ENCODE data around the gene ATRAID. TPM values are rescaled to one million over a fixed set of nuclear protein-coding genes. Genes with fewer than 3 reads are reported as not detected.
A peak's percentile ranks its signal among the peaks of the same experiment; 100 is the strongest.

Gene ATRAID
- total and polyA plus RNA-seq, 2 donors (not counting 1 experiment from before 2014, with no cell fraction given), result 176 to 235 TPM

DNA sequence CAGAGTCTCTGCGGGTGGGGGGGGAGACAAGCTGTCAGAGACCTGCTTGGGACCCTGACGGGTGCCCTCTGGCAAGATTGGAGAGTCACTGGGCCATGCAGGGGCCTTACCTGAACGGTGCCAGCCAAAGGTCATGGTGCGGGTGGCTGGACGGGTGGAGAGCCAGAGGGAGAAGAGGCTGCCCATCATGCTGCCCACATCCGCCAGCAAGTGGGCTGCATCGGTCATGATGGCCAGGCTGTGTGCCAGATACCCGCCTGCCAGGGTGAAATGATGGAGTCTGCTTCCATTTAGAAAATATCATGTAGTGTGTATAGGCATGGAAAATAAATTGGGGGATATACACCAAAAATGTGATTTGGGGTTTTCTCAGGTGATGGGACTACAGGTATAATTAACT lies 46.2 kb downstream of the ATRAID start:
- H3K4me1 ChIP-seq (ENCODE audit: control insufficient read depth, extremely low read depth, insufficient read depth, low read length), result peaks cover 14% of the 10 kb centered on the region
- no peaks in the 10 kb centered on the region for H3K36me3 ChIP-seq (ENCODE audit: control insufficient read depth, insufficient read depth, low read length)
- H4K20me1 ChIP-seq (ENCODE audit: control insufficient read depth, extremely low read depth, insufficient read depth, low read length), result no peaks in the 10 kb centered on the region
- H2AFZ ChIP-seq (ENCODE audit: low read length), result no peak overlapping the region
- no peak overlapping the region for H3K9ac ChIP-seq (ENCODE audit: insufficient read depth, low read length)
- no peaks in the 10 kb centered on the region for H3K9me3 ChIP-seq (ENCODE audit: control insufficient read depth, insufficient read depth, low read depth, low read length)
- H3K27ac ChIP-seq (ENCODE audit: insufficient read depth, low read length), result no peak overlapping the region
- H3K79me2 ChIP-seq (ENCODE audit: control insufficient read depth, insufficient read depth, low read length), result no peaks in the 10 kb centered on the region
- TF ChIP-seq, protein P1, sequence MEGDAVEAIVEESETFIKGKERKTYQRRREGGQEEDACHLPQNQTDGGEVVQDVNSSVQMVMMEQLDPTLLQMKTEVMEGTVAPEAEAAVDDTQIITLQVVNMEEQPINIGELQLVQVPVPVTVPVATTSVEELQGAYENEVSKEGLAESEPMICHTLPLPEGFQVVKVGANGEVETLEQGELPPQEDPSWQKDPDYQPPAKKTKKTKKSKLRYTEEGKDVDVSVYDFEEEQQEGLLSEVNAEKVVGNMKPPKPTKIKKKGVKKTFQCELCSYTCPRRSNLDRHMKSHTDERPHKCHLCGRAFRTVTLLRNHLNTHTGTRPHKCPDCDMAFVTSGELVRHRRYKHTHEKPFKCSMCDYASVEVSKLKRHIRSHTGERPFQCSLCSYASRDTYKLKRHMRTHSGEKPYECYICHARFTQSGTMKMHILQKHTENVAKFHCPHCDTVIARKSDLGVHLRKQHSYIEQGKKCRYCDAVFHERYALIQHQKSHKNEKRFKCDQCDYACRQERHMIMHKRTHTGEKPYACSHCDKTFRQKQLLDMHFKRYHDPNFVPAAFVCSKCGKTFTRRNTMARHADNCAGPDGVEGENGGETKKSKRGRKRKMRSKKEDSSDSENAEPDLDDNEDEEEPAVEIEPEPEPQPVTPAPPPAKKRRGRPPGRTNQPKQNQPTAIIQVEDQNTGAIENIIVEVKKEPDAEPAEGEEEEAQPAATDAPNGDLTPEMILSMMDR (conservative IDR thresholded peaks at IDR 0.05 in 1 of 2, IDR thresholded peaks at IDR 0.05 in 1 of 2; ENCODE audit: low read depth in 1 of 2, low read length in 2 of 2), result no peak
- TF ChIP-seq EZH2 (IDR thresholded peaks at IDR 0.05; ENCODE audit: low read length, missing control alignments), result no peak
- H3K4me3 ChIP-seq (replicated peaks in 1 of 4; ENCODE audit: control extremely low read depth in 1 of 4, insufficient read depth in 1 of 4, low read depth in 3 of 4, low read length in 4 of 4), result no peak overlapping the region
- peaks cover 35% of the 10 kb centered on the region for H3K27me3 ChIP-seq (ENCODE audit: control insufficient read depth, insufficient read depth, low read length)
- no peak for DNase-seq (ENCODE audit: low read depth in 2 of 2)
- H3K4me2 ChIP-seq (ENCODE audit: extremely low read depth, insufficient read depth, low read length), result no peak overlapping the region

DNA sequence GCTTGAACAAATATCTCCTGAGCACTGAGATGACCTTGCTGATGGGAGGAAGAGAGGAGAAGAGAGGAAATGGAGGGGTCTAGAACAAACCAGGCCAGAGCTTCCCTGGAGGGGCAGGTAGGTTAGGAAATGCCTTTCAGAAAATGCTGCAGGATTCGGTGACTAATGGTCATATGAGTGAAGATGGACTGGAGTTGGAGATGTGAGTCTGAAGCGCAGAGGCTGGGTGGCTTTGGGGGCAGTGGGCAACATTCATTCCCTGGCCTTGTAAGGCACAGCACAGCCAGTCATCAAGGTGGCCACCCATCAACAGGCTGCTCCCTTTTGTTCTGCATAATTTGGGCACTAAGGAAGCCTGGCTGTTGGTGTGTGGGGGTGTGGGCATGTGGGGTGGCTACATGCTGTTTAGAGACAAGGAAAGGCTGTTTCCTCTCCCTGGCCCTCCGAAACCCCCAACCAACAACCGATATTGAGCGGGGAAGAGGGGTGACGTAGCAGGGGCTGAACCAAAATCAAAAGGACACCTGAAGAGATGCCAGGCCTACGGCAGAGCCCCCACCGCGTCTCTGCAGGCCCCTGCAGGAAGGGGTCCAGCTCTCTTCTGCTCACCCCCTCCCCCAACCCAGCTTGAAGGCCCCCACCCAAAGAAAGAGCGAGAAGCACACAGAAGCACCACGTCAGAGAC lies 49.5 kb downstream of the ATRAID start:
- Histone ChIP-seq H3K9me3 (ENCODE audit: control insufficient read depth, insufficient read depth, low read depth, low read length) (no peaks in the 10 kb centered on the region), H3K27ac (ENCODE audit: insufficient read depth, low read length) (no peak overlapping the region), H3K36me3 (ENCODE audit: control insufficient read depth, insufficient read depth, low read length) (no peaks in the 10 kb centered on the region), H4K20me1 (ENCODE audit: control insufficient read depth, extremely low read depth, insufficient read depth, low read length) (no peaks in the 10 kb centered on the region), H3K9ac (ENCODE audit: insufficient read depth, low read length) (no peak overlapping the region), H3K4me1 (ENCODE audit: control insufficient read depth, extremely low read depth, insufficient read depth, low read length) (peaks cover 2% of the 10 kb centered on the region), H3K4me2 (ENCODE audit: extremely low read depth, insufficient read depth, low read length) (no peak overlapping the region), H2AFZ (ENCODE audit: low read length) (no peak overlapping the region), H3K79me2 (ENCODE audit: control insufficient read depth, insufficient read depth, low read length) (no peaks in the 10 kb centered on the region), H3K4me3 (replicated peaks in 1 of 4; ENCODE audit: control extremely low read depth in 1 of 4, insufficient read depth in 1 of 4, low read depth in 3 of 4, low read length in 4 of 4) (no peak overlapping the region), H3K27me3 (ENCODE audit: control insufficient read depth, insufficient read depth, low read length) (peaks cover 67% of the 10 kb centered on the region)
- peak; percentile 87 for TF ChIP-seq EZH2 (IDR thresholded peaks at IDR 0.05; ENCODE audit: low read length, missing control alignments)
- TF ChIP-seq, protein P1 (conservative IDR thresholded peaks at IDR 0.05 in 1 of 2, IDR thresholded peaks at IDR 0.05 in 1 of 2; ENCODE audit: low read depth in 1 of 2, low read length in 2 of 2), result no peak
- DNase-seq (ENCODE audit: low read depth in 2 of 2), result no peak

DNA sequence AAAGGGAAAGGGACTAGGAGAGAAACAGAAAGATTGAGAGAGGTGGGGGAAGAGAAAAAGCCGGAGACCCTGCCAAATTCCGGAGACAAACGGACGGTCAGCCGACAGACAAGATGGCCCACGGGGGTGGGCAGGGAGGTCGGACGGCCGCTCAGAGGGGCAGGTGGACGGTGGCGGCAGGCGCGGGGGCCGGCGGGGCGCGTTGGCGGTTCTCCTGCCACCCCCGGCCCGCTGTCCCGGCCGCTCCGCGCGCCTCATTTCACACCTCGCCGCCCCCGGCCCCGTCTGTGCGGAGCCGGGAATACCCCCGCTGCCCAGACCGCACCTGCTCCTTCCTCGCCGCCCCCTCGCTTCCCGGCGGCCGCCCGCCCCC lies 50.1 kb downstream of the ATRAID start:
- H2AFZ ChIP-seq (ENCODE audit: low read length), result no peak overlapping the region
- H3K4me1 ChIP-seq (ENCODE audit: control insufficient read depth, extremely low read depth, insufficient read depth, low read length), result peaks cover 2% of the 10 kb centered on the region
- H4K20me1 ChIP-seq (ENCODE audit: control insufficient read depth, extremely low read depth, insufficient read depth, low read length), result no peaks in the 10 kb centered on the region
- TF ChIP-seq, protein P1 (conservative IDR thresholded peaks at IDR 0.05 in 1 of 2, IDR thresholded peaks at IDR 0.05 in 1 of 2; ENCODE audit: low read depth in 1 of 2, low read length in 2 of 2), result no peak
- TF ChIP-seq EZH2 (IDR thresholded peaks at IDR 0.05; ENCODE audit: low read length, missing control alignments), result peak; percentile 50
- H3K27ac ChIP-seq (ENCODE audit: insufficient read depth, low read length), result no peak overlapping the region
- no peak overlapping the region for H3K4me2 ChIP-seq (ENCODE audit: extremely low read depth, insufficient read depth, low read length)
- H3K9me3 ChIP-seq (ENCODE audit: control insufficient read depth, insufficient read depth, low read depth, low read length), result no peaks in the 10 kb centered on the region
- no peaks in the 10 kb centered on the region for H3K79me2 ChIP-seq (ENCODE audit: control insufficient read depth, insufficient read depth, low read length)
- H3K4me3 ChIP-seq (replicated peaks in 1 of 4; ENCODE audit: control extremely low read depth in 1 of 4, insufficient read depth in 1 of 4, low read depth in 3 of 4, low read length in 4 of 4), result no peak overlapping the region
- no peaks in the 10 kb centered on the region for H3K36me3 ChIP-seq (ENCODE audit: control insufficient read depth, insufficient read depth, low read length)
- no peak for DNase-seq (ENCODE audit: low read depth in 2 of 2)
- peaks cover 70% of the 10 kb centered on the region for H3K27me3 ChIP-seq (ENCODE audit: control insufficient read depth, insufficient read depth, low read length)
- H3K9ac ChIP-seq (ENCODE audit: insufficient read depth, low read length), result no peak overlapping the region

All from fibroblast of lung (primary cell).